HG02678 (cell line): ENCODE data around the gene OR4N2.
"Not testable (repeated sequence)": the region's sequence is repeated elsewhere in the genome, so short reads cannot be mapped to it uniquely, and the experiment has no call there.

Source experiments
- ATAC-seq: cut with Tn5 transposase; IDR thresholded peaks from one replicate; pipeline ENCODE4 v1.9.1; 2021; ENCODE audit warnings: mild to moderate bottlenecking, moderate library complexity; ENCODE audit not compliant: unreplicated experiment

The OR4N2 gene

GRCh38 chr14:19834203-19834848 lies 30.8 kb downstream of the OR4N2 start:
- not testable (repeated sequence) for ATAC-seq

- no peak for ATAC-seq
These were observed 34.9 kb downstream of the OR4N2 start for GRCh38 chr14:19838433-19838832.

- no peak for ATAC-seq
These were observed 47.8 kb downstream of the OR4N2 start for GRCh38 chr14:19851365-19851764.

GRCh38 chr14:19866061-19866669 lies 62.6 kb downstream of the OR4N2 start:
- not testable (repeated sequence) for ATAC-seq

GRCh38 chr14:19873178-19873577 lies 69.6 kb downstream of the OR4N2 start:
- ATAC-seq, result no peak

- ATAC-seq, result no peak
These were observed 71.3 kb downstream of the OR4N2 start, which contains the start of gene OR4K2 for GRCh38 chr14:19874842-19875241. OR4K2 (plus strand) TSS chr14:19875142; CDS start chr14:19876268, 1,126 bp downstream.

GRCh38 chr14:19878029-19878642 lies 74.6 kb downstream of the OR4N2 start:
- peak; percentile 46 for ATAC-seq
